Fibroblast of skin of left biceps (primary cell): ENCODE measurements around the gene CITED4.

Source experiments
- DNase-seq, 2 experiments: peaks; one replicate each; pipeline ENCODE4 v3.0.0-alpha.2; 2013; ENCODE audit warnings: low read depth in 2 of 2

CITED4 gene

GRCh38 chr1:40886318-40887011 lies 24.3 kb upstream of the CITED4 start:
- no peak for DNase-seq

GRCh38 chr1:40884055-40884795 lies 22.1 kb upstream of the CITED4 start:
- DNase-seq: no peak

GRCh38 chr1:40880813-40881549 lies 18.8 kb upstream of the CITED4 start:
- DNase-seq: no peak

- no peak for DNase-seq
Measured at GRCh38 chr1:40879482-40880175, 17.5 kb upstream of the CITED4 start.

GRCh38 chr1:40878906-40879305 lies 16.7 kb upstream of the CITED4 start:
- no peak for DNase-seq

GRCh38 chr1:40877698-40878097 lies 15.5 kb upstream of the CITED4 start:
- no peak for DNase-seq

GRCh38 chr1:40876891-40877290 lies 14.7 kb upstream of the CITED4 start:
- no peak for DNase-seq

GRCh38 chr1:40876436-40876761 lies 14.2 kb upstream of the CITED4 start:
- no peak for DNase-seq

GRCh38 chr1:40873863-40874472 lies 11.8 kb upstream of the CITED4 start:
- DNase-seq: no peak

- no peak for DNase-seq
Measured at GRCh38 chr1:40872276-40872675, 10.1 kb upstream of the CITED4 start.

- no peak for DNase-seq
Measured at GRCh38 chr1:40870135-40870728, 8.1 kb upstream of the CITED4 start.

- no peak for DNase-seq
Measured at GRCh38 chr1:40868051-40868723, 6.0 kb upstream of the CITED4 start.

GRCh38 chr1:40861224-40862003 lies 749 bp downstream of the CITED4 start:
- DNase-seq: no peak

GRCh38 chr1:40860706-40861223 lies 1.4 kb downstream of the CITED4 start:
- no peak for DNase-seq

GRCh38 chr1:40858856-40859416 lies 3.2 kb downstream of the CITED4 start:
- DNase-seq: no peak

GRCh38 chr1:40857737-40858136 lies 4.4 kb downstream of the CITED4 start:
- no peak for DNase-seq

GRCh38 chr1:40856656-40857302 lies 5.4 kb downstream of the CITED4 start:
- no peak for DNase-seq

GRCh38 chr1:40856116-40856515 lies 6.0 kb downstream of the CITED4 start:
- no peak for DNase-seq

GRCh38 chr1:40855513-40855912 lies 6.7 kb downstream of the CITED4 start:
- no peak for DNase-seq
